GM18907 (cell line): ENCODE data around the gene GRIP1.

Source experiments
- ATAC-seq: cut with Tn5 transposase; IDR thresholded peaks from one replicate; pipeline ENCODE4 v1.9.1; 2021; ENCODE audit warnings: mild to moderate bottlenecking, moderate library complexity; ENCODE audit not compliant: unreplicated experiment

The GRIP1 gene

GRCh38 chr12:66461331-66461730, 217.5 kb downstream of the GRIP1 start:
- no peak for ATAC-seq

- ATAC-seq = no peak
Measured at GRCh38 chr12:66459944-66460482, 218.9 kb downstream of the GRIP1 start.

- no peak for ATAC-seq
Measured at GRCh38 chr12:66456612-66457011, 222.3 kb downstream of the GRIP1 start.

GRCh38 chr12:66453844-66454243, 225.0 kb downstream of the GRIP1 start:
- peak; percentile 92 for ATAC-seq

- ATAC-seq = no peak
Measured at GRCh38 chr12:66453120-66453519, 225.8 kb downstream of the GRIP1 start.

- ATAC-seq = no peak
Measured at GRCh38 chr12:66449531-66449930, 229.3 kb downstream of the GRIP1 start.

- no peak for ATAC-seq
Measured at GRCh38 chr12:66447643-66448042, 231.2 kb downstream of the GRIP1 start.

- no peak for ATAC-seq
Measured at GRCh38 chr12:66446276-66446675, 232.6 kb downstream of the GRIP1 start.

GRCh38 chr12:66441905-66442559, 236.8 kb downstream of the GRIP1 start:
- no peak for ATAC-seq

- ATAC-seq = no peak
Measured at GRCh38 chr12:66438601-66439000, 240.3 kb downstream of the GRIP1 start.

GRCh38 chr12:66430106-66430505, 248.8 kb downstream of the GRIP1 start:
- no peak for ATAC-seq

GRCh38 chr12:66428870-66429269, 250.0 kb downstream of the GRIP1 start:
- no peak for ATAC-seq

- no peak for ATAC-seq
Measured at GRCh38 chr12:66428261-66428660, 250.6 kb downstream of the GRIP1 start.

GRCh38 chr12:66426696-66427095, 252.2 kb downstream of the GRIP1 start:
- no peak for ATAC-seq

GRCh38 chr12:66423266-66423665, 255.6 kb downstream of the GRIP1 start:
- no peak for ATAC-seq

- no peak for ATAC-seq
Measured at GRCh38 chr12:66418908-66419307, 260.0 kb downstream of the GRIP1 start.

GRCh38 chr12:66417217-66417616, 261.7 kb downstream of the GRIP1 start:
- ATAC-seq = no peak

GRCh38 chr12:66409195-66409871, 269.5 kb downstream of the GRIP1 start:
- peak; percentile 75 for ATAC-seq

- ATAC-seq = no peak
Measured at GRCh38 chr12:66405395-66405794, 273.5 kb downstream of the GRIP1 start.

- ATAC-seq = peak; percentile 66
Measured at GRCh38 chr12:66403746-66404145, 275.1 kb downstream of the GRIP1 start.

GRCh38 chr12:66399911-66400306, 279.0 kb downstream of the GRIP1 start:
- no peak for ATAC-seq
